NCI-H345 (cell line): Measurements from ENCODE around the gene CACNA1G.

Experiments
- DNase-seq: peaks from one replicate; lab custom pipeline; 2025; lab: John Stamatoyannopoulos, UW

The CACNA1G gene

GRCh38 chr17:50568659-50569058, 8.1 kb downstream of the CACNA1G start:
- DNase-seq: no peak

DNA sequence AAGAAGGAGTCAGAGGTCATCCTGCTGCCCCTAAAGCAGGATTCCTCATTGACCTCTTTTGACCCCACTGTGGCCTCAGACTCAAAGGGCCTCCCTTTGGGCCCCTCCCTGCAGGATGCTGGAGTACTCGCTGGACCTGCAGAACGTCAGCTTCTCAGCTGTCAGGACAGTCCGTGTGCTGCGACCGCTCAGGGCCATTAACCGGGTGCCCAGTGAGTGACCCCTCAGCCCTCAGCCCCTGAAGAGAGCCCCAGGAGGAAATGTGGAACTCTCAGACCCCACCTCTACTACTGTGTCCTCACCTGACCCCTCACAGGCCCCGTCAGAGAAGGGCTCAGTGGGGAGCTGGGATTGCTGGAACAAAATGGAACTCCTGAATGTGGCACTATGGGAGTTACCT, 9.1 kb downstream of the CACNA1G start:
- no peak for DNase-seq

DNA sequence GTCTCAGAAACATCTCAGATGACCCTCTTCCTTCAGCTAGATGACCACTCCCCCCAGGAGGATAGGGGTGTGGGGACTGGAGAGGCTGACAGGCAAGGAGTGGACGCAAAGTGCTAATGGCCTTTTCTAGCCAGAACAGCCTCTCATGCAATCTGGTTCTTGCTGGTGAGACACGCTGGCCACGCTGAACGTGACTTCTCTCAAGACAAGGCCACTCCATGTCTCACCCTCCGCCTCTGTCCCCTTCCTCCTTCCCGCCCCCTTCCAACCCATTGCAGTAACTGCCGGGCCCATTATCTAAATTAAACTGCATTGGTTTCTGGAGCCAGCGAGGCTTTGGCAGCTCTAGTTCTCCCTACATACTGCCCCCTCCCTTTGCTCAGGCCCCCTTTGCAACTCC, 9.5 kb downstream of the CACNA1G start:
- DNase-seq: no peak

DNA sequence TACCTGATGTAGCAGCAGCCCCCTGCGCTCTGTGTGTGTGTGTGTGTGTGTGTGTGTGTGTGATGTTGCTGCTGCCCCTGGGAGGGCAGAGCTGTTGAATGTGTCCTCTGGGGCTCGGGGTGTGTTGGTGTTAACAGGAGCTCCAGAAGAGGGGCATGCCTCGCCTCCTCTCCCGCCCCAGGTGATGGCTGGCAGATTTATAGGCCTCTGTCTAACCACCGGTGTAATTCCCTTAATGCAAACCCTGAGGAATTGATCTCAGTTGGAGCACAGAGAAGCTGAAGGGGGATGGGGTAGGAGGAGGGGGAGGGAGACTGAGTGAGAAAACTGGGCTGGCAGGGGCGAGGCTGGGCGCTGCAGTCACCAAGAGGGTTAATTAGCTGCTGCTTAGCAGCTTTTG, 10.0 kb downstream of the CACNA1G start:
- no peak for DNase-seq

DNA sequence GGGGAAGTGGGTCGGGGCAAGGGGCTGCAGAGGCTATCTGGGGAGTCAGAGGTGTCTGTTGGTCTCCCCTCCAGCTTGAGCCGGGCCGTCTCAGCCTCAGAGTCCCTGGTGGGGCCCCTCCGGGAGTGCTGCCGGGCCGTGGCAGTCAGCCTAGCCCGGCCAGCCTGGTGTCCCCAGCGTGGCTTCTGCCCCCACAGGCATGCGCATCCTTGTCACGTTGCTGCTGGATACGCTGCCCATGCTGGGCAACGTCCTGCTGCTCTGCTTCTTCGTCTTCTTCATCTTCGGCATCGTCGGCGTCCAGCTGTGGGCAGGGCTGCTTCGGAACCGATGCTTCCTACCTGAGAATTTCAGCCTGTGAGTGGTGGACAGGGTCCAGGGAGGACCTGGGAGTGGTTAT, 11.2 kb downstream of the CACNA1G start:
- no peak for DNase-seq

DNA sequence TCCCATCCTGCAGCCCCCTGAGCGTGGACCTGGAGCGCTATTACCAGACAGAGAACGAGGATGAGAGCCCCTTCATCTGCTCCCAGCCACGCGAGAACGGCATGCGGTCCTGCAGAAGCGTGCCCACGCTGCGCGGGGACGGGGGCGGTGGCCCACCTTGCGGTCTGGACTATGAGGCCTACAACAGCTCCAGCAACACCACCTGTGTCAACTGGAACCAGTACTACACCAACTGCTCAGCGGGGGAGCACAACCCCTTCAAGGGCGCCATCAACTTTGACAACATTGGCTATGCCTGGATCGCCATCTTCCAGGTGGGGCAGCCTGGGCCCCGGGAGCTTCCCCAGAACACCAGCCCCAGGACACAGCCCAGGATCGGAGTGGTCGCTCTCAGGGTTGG, 12.0 kb downstream of the CACNA1G start:
- DNase-seq: no peak

DNA sequence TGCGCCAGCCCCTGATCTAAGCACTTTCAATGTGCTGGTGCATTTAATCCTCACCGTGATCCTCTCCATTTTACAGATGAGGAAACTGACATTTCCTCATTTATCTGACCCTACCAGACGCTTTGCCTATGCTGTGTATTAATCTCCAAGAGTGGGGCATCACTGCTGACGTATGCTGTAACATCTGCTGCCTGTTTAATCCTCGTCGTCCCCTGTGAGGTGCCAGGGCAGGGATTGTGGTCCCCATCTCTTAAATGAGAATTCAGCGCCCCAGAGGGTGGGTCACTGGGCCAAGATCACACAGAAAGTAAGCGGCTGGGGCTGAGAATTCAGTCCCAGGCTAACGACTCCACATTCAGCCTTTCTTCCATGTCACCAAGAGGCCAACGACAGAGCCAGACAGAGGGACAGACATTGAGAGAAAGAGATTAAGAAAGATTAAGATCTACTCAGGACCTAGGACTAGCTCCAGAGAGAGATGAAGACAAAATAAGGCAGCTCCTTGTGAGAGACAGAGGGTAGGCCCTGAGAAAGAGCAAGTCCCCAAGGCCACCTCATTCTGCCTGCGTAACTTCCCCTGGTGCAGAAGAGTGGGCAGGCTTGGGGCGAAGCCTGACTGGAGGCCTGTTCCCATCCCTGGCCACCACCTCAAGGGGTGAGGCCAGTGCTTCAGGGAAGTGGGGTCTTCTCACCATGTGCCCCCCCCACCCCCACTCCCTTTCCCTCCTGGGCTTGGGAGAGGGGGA, 13.5 kb downstream of the CACNA1G start:
- no peak for DNase-seq

GRCh38 chr17:50575581-50576210, 15.2 kb downstream of the CACNA1G start:
- peak; percentile 35 for DNase-seq

GRCh38 chr17:50576864-50577263, 16.3 kb downstream of the CACNA1G start:
- no peak for DNase-seq

GRCh38 chr17:50577451-50577954, 17.0 kb downstream of the CACNA1G start:
- no peak for DNase-seq

- DNase-seq: no peak
Observed at GRCh38 chr17:50578173-50578572, 17.7 kb downstream of the CACNA1G start.

DNA sequence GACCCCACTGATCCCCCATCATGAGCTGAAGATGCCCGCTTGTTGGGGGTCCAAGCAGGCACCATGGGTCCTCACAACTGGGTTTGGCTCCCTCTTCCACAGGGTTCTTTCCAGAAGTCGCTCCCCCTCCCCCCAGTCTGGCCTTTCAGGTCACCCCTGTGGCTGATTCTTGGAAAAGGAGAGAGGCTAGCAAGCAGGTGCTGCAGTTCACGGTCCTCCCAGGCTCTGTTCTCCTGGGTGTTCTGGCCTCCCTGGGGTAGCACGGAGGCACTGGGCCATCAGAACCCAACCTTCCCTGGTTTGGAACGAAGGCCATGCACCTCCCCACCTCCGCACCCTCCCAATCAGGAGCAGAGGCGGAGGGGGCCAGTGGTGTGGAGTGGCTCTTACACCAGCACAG, 18.9 kb downstream of the CACNA1G start:
- no peak for DNase-seq

GRCh38 chr17:50580646-50581045, 20.1 kb downstream of the CACNA1G start:
- no peak for DNase-seq

- no peak for DNase-seq
Observed at GRCh38 chr17:50581316-50581715, 20.8 kb downstream of the CACNA1G start.

GRCh38 chr17:50582741-50583140, 22.2 kb downstream of the CACNA1G start:
- no peak for DNase-seq

DNA sequence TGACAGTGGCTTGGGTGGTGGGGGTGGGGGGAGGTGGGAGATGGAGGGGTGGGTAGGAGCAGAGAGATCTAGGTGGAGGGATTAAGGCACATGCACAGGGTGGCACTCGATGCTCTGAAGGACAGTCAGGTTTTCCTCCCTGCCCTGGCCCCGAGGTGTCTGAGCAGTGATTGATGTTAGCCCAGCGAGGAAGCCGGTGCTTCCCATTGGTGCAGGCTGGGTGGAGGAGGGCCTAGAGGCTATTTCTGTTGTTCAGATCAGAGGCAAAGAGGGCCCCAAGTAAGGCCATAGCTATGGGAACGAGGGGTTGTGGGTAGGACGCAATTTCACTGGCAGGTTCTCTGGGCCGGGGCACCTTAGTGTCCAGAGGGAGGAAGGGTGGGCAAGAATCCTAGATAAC, 23.1 kb downstream of the CACNA1G start:
- DNase-seq: no peak

- DNase-seq: no peak
Observed at GRCh38 chr17:50584116-50584515, 23.6 kb downstream of the CACNA1G start.

GRCh38 chr17:50584749-50585148, 24.2 kb downstream of the CACNA1G start:
- DNase-seq: peak; percentile 37

DNA sequence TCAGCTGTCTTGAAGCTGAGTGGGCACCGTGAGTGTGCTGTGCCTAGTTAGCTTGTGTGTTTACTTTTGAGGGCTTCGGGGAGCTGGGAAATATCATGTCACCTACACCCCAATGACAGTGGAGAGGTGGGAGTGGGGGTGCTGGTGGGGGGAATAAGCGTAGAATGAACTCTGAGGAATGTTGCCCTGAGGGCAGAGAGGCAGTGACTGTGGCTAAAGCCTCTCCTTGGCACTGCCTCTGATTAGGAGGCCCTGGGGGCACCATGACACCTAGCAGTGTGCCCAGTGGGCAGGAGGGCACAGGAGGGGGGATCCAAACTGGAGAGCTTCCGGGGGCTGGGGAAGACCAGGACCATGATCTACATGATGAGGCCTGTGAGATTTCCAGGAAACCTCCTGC, 24.8 kb downstream of the CACNA1G start:
- DNase-seq: no peak

GRCh38 chr17:50585891-50586290, 25.4 kb downstream of the CACNA1G start:
- DNase-seq: no peak

DNA sequence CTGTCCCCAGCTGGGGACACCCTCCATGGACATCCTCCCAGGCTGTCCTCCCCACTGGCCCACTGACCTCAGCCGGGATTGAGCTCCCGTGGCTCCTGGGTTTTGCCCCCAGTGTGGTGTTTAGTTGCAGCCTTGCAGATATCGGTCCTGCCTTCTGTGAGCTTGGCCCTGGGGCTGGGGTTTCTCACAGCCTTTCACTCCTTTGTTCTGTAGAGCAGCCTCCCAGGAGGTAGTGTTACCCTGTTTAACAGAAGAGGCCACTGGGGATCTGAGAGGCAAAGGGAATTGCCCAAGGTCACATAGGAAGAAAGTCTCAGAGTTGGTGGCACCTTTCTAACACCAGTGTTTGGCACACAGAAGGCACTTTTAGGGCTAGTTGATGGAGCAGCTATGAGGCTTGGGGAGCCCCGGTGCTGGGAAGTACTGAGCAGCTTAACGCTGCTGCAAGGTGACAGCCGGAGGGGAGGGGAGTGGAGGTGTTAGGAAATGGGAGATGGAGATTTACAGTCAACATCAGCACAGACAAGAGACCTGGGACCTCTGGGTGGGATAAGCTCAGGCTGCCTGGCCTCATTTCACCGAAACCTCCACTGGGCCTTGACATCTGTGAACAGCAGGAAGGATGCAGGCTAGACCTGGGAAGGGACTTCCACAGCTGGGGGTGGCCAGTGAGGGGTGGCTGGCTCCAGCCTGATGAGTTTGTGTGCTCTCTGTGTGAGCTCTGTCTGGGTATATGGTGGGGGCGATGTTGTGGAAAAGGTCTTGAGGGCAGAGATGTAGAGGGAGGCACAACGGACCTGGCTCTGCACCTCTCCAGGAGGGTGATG, 26.1 kb downstream of the CACNA1G start:
- DNase-seq: no peak

DNA sequence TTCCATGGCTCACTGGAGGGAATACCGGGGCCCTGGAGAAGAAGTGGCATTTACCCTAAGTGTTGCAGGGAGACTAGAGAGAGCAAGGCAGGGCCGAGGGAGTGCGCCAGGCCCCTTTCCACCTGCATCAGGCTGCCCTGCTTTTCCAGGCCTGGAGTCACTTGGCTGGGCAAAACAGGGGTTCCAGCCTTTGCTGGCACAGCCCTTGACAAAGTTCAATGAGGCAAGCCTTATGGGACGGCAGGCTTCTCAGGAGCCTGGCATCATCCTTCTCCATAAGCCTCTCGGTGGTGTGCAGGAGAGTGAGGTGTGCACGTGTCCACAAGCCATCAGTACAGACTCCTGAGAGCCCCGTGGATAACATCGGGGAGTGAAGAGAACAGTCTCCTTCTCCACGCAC, 27.1 kb downstream of the CACNA1G start:
- no peak for DNase-seq
